ENCODE results near the gene SUFU.

Gene SUFU

DNA sequence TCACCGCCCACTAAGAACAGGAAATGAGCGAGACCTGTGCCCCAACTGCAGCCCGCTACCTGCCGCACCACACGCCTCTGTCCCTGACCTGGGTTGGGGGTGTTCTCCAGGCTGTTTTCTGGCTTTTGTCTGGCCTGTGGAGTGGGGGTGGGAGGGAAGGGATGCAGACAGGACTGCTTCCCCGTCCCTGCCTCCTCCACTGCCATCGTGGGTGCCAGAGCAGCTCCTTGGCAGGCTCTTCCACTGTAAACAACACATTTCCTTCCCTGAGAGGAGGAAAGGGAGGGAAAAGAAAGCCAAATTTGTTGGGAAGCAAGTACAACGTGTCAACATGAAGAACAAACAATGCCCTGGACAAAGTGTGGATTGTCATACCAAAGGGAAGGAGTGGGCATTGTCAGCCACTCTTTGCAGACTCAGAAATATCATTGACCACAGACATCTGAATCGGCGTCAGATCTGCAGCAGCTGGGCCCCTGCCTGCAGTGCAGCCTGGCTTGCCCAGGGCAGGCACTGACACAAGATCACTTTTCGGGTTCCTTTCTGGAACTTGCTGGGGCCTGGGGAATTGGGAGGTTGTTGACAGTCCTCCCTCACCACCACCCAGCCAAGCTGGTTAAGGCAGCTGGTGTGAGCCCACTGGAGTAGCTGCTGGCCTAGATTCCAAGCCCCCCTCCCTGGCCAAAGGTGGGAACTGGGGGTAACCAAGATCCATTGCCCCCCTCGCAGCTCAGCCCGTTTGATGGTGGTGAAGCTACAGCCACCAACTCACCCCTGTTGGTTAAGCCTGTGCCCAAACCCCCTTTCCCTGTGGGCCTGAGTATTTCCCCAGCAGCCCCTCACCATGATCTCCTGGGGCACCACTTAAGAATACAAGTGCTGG is 117.9 kb downstream of the SUFU start:
- DNase-seq = no peak

- DNase-seq = no peak
These were observed 120.3 kb downstream of the SUFU start for GRCh38 chr10:102624094-102624493.

- DNase-seq = no peak
These were observed 121.2 kb downstream of the SUFU start for GRCh38 chr10:102624751-102625645.

DNA sequence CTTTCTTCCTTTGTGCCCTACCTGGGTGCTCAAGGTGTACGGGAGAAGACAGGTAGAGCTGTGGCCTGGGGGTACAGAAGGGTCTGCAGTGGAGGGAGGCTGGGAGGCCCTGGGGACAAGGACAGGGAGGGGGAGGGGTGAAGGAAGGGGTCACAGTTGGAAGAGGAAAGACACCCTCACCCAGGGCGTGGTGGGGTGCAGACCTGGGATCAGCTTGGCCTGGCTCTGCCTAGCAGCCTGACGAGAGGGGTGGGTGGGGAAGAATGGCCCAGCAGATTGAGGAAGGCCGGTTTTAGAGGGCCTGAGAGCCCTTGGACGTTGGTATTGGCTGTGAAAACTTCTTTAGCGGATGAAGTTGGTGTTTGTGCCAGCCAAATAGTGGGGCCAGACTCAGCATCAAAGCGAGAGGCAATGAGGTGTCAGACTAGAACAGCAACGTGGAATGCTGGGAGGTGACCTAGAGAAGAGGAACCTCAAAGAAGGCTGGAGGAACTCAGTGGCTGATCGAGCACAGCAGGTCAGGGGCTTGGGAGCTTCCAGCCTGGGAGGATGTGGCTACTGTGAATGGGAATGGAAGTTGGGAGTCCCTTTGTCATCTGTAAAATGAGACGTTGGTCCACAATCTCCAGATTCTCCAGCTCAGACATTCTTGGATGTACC is 122.4 kb downstream of the SUFU start:
- no peak for DNase-seq

DNA sequence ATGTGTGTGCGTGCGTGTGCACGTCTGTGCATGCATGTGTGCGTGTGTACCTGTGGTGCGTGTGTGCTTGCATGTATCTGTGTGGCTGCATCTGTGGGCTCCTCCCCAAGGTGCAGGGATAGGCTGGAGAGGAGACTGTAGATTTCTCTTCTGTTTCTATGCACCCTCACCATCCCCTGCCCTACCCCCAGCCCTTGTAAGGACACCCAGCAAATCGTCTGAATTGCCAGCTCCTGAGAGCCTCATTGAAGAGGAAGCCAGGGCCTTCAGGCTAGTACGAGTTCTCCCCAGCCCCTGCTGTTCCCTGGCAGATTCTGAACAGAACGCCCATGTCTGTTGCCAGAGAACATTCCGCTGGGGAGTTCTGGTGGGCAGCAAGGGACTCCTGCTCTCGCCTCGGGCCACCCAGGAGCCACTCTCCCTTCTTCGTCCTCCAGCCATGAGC is 123.5 kb downstream of the SUFU start:
- no peak for DNase-seq

- no peak for DNase-seq
These were observed 124.0 kb downstream of the SUFU start for GRCh38 chr10:102627736-102628293.

DNA sequence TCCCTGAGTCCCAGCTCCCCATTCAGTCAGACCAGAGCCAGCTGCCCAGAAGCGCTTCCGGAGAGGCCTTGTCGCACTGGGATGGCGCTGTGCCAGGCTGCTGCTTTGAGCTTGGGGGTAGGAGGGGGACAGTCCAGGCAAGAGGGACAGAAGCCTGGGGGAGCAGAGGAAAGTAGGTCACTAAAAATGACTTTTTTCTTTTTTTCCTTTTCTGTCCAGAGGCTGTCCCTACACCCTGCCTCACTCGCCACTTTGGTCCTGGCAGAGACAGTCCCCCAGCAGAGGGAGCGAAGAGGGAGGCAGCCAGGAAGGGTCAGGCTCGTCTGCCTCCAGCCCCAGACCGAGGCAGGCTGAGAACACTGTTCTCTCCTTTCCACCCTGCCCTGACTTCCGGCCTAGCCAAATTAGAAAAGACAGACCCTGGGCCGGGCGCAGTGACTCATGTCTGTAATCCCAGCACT is 124.7 kb downstream of the SUFU start:
- no peak for DNase-seq

DNA sequence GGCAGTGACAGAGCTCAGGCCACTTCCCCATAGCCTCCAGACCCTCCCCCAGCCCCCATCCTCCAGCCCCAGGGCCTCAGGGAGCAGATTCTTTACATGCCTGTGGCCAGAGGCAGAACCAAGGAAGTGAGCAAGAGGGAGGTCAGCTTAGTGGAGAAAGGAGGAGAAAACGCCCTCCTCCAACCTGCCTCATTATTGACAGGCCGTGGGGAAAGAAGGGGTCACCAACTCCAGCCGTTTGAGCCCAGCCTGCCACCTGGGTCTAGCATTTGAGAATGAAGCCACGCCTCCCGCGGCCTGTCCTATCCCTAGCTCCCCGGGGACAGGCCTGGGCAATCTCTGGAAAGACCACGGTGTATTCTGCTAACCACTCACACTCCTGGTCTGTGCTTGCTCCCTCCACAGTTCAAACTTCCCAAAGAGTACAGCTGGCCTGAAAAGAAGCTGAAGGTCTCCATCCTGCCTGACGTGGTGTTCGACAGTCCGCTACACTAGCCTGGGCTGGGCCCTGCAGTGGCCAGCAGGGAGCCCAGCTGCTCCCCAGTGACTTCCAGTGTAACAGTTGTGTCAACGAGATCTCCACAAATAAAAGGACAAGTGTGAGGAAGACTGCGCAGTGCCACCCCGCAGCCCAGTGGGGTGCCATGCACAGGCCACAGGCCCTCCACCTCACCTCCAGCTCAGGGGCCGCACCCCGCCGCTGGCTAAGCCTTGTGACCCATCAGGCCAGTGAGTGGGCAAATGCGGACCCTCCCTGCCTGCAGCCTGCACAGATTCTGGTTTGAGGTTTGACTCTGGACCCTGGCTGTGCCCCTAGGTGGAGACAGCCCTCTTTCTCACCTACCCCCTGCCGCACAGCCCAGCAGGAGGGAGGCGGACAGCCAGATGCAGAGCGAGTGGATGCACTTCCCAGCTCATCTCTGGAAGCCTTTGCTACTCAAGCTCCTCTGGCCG is 126.2 kb downstream of the SUFU start:
- DNase-seq = no peak

GRCh38 chr10:102630663-102631062 is 126.9 kb downstream of the SUFU start:
- DNase-seq = no peak

- DNase-seq = no peak
These were observed 128.0 kb downstream of the SUFU start for GRCh38 chr10:102631525-102632393.

GRCh38 chr10:102632394-102633111 is 128.8 kb downstream of the SUFU start:
- DNase-seq = no peak

- DNase-seq = no peak
These were observed 129.5 kb downstream of the SUFU start for GRCh38 chr10:102633287-102633686.

- no peak for DNase-seq
These were observed 130.1 kb downstream of the SUFU start for GRCh38 chr10:102633848-102634247.

DNA sequence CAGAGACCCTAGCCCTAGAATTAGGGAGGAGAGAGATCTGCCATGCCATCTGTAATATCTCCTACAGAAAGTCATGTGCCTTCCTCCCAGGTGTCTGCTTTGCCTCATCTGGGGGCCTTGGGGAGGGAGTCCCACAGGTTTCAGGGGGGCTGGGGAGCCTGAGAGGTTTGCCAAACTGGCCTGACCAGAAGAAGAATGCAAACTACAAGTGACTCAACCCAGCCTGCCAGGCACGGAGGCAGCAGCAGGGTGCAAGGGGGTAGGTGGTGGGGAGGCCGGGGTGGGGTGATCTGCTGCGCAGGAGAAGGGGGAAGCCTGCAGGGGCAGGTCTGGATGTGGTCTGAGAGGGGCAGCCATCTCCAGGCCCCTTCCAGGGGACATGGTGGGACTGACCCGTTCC is 130.9 kb downstream of the SUFU start:
- DNase-seq = no peak

DNA sequence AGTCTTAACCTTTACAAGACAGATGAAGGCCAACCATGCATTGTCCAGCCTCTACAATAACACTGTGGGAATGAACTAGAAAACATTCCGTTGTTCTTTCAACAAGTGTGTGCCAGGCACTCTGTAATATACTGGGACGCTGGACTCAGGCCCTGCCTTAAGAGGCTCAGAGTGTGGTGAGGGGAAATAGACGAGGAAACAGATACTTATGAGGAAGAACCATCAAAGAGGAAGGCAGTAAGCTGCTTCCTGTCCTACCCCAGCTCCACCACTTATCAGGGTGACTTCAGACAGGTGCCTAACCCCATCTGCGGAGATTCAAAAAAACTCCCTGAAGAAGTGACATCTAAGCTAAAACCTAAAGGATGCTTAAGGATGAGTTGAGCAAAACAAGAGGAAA is 131.6 kb downstream of the SUFU start:
- DNase-seq = no peak

GRCh38 chr10:102639537-102639936 is 135.8 kb downstream of the SUFU start:
- DNase-seq = no peak

- no peak for DNase-seq
These were observed 137.6 kb downstream of the SUFU start for GRCh38 chr10:102641402-102641801.

DNA sequence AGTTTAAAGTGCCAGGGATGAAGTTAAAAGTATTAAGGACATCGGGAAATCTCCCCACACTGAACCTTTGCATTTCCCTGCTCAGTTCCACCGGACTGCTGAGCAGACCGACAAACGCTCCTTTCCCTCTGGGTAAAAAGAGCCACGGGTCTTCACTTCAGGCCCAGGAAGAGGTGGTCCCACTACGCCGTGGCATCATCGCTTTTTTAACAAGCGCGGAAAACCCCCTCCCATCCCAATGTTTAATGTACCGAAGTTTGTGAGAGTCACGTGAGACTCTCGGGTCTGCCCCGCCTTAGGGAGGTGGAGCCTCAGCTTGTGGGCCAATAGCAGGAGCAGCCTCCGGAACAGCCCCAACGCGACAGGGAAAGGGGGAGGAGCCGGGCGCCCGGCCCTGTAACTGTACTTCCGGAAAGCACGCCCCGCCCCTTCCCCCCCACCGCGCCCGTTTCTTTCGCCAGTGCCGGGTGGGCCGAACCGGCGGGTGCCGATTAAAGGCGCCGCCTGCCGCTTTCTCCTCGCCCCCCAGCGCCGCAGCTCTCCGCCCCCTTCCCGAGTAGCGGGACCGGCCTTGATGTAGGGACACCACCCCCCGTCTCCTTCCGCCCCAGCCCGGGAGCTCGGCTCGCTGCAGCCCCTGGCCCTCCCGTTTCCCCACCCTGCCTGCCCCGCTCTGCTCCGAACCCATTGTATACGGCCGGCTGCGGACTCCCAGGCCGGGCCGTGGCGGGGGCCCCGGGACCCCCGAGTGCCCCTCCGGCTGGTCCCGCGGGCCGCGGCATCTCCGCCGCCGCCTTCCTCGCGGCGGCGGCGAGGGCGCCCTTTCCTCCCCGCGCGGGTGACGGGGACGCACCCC is 138.3 kb downstream of the SUFU start:
- peak; percentile 95 for DNase-seq

All from activated CD4-positive, alpha-beta T cell treated with anti-CD3 and anti-CD28 coated beads for 1 hour (primary cell).